Stimulated activated effector memory CD8-positive, alpha-beta T cell treated with anti-CD3 and anti-CD28 coated beads, Interleukin-12 subunit alpha, Interleukin-12 subunit beta, amount 100 ng/mL, for 72 hours (primary cell): Measurements from ENCODE around the gene GRIK3.
"Not testable (repeated sequence)": the region's sequence is repeated elsewhere in the genome, so short reads cannot be mapped to it uniquely, and the experiment has no call there.

Source experiments
- ATAC-seq: fragments of 150-1000 bp; cut with Tn5 transposase; 2 replicates; pipeline ENCODE4 v1.10.0; 2021
- DNase-seq, 2 donors: peaks; one replicate each; pipeline ENCODE4 v3.0.0; 2021 to 2022; ENCODE audit warnings: low spot score in 2 of 2
- H3K27ac Mint-ChIP-seq: one replicate; pipeline ENCODE4 v1.8.0; 2022; ENCODE audit warnings: mild to moderate bottlenecking, mixed read lengths
- H3K36me3 Mint-ChIP-seq: one replicate; pipeline ENCODE4 v1.8.0; 2022; ENCODE audit warnings: mild to moderate bottlenecking, mixed read lengths
- H3K4me1 Mint-ChIP-seq: one replicate; pipeline ENCODE4 v1.8.0; 2022; ENCODE audit warnings: mixed read lengths
- H3K4me3 Mint-ChIP-seq: one replicate; pipeline ENCODE4 v1.8.0; 2022; ENCODE audit warnings: mild to moderate bottlenecking, mixed read lengths
- H3K9me3 Mint-ChIP-seq: one replicate; pipeline ENCODE4 v1.8.0; 2022; ENCODE audit warnings: mixed read lengths

Gene GRIK3

DNA sequence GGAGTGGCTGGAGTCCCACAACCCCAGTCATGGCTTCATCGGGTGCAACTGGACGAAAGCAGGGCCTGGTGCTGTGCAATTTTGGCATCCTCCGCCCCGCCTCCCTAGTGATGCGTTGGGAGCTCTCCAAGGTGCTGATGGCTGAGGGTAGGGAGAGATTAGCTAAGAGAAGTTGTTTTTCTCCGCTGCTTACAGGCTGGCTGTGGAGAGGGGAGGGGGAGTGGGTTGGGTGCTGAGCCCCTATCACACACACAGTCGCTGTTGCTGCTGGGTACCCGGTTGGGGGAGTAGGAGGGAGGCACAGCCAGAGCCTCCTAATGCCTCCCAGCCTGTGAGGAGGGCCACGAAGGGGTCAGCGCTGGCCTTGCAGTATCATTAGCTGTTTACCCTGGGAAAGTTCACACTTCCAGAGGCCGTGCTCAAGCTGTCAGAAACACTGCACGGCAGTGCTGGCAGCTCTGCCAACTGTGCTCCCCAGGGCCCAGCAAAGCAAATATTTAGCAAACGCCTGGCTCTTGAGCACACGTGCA lies 110.0 kb downstream of the GRIK3 start:
- H3K4me1 Mint-ChIP-seq: no peaks in the 10 kb centered on the region
- no peak overlapping the region for H3K27ac Mint-ChIP-seq
- ATAC-seq: no peak

DNA sequence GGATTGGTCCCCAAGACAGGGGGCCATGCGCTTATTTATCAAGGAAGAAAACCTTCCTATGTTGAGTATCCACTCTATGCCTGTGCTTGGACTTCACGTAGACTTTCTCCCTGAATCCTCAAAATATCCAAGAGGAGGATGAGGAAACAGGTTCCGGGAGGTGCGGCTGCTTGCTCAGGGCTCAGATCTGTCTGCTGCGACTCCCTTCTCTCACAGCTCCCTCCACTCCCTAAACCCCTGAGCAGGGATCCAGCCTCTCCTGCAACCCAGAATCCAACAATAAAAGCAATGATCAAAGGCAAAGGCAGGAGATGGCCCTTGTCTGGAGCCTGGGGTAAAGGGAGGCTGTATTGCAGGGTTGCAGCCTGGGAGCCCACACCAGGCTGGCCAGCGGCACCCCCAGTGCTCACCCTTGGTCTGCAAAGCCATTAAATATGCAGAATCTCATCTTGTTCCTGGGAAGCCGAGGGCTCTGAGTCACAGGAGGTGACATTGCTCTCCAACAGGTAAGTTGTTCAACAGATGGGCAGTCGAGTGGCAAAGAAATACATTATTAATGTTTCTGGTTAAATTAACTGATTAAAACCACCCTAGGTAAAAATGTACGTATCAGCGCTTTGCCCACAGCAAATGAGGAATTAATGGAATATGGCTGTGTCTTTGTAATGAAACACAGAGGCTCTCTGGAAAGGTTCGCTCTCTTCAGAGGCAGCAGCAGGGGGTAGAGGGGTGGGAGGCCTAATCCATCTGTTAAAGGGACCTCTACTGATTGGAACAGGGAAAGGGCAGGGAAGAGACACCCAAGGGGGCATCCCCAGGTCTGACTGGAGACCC lies 111.5 kb downstream of the GRIK3 start:
- H3K4me3 Mint-ChIP-seq: no peak overlapping the region
- no peaks in the 10 kb centered on the region for H3K9me3 Mint-ChIP-seq
- DNase-seq (no peak), ATAC-seq (no peak)
- no peaks in the 10 kb centered on the region for H3K4me1 Mint-ChIP-seq
- H3K36me3 Mint-ChIP-seq: no peaks in the 10 kb centered on the region
- H3K27ac Mint-ChIP-seq: no peak overlapping the region

More for the DNA sequence above, 110.0 kb downstream of the GRIK3 start:
- Mint-ChIP-seq H3K9me3 (no peaks in the 10 kb centered on the region), H3K4me3 (no peak overlapping the region), H3K36me3 (no peaks in the 10 kb centered on the region)
- peak in 1 of 2 donors; percentile 57 for DNase-seq

DNA sequence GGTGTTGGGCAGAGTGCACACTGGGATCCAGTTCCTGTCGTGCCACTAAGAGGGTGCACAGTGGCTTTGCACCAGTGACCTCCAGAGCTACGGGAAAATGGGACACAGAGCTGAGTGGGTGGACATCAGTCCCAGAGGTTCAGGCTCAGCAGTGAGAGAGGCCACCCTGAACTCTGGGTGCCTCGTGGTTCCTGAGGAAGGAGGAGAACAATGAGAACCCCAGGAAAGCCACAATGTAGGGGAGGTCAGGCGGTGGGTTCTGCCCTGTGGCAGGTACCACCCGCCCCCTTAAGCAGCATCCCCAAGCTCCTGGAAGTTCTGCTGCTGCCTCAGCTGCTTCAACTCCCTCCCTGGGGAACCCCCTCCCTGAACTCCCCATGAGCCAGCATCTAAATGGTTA lies 112.2 kb downstream of the GRIK3 start:
- Mint-ChIP-seq H3K27ac (no peak overlapping the region), H3K36me3 (no peaks in the 10 kb centered on the region), H3K4me3 (no peak overlapping the region), H3K9me3 (no peaks in the 10 kb centered on the region), H3K4me1 (no peaks in the 10 kb centered on the region)
- DNase-seq (no peak), ATAC-seq (no peak)

- Mint-ChIP-seq H3K36me3 (no peaks in the 10 kb centered on the region), H3K27ac (no peak overlapping the region), H3K4me3 (no peak overlapping the region), H3K4me1 (no peaks in the 10 kb centered on the region), H3K9me3 (no peaks in the 10 kb centered on the region)
- ATAC-seq: no peak
- DNase-seq: no peak
Observed at GRCh38 chr1:36920801-36921405, 113.4 kb downstream of the GRIK3 start.

DNA sequence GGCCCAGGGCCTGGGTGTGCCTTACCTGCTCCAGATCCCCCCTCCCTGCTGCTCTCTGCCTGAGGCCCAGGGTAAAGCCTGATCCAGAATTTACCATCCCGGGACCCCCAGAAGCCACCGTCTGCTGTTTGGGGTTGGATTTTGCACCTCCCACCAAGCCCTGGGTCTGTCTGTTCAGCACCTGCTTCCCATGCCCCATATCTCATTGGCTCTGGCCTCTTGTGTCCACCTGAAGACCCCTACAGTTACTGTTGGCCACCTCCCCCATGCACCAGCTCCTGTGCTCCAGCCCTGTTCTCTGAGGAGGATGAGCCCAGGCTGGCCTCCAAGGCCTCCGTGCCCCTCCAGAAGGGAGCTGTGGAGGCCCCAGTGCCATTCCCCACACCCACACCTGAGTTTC lies 113.9 kb downstream of the GRIK3 start:
- no peak overlapping the region for H3K27ac Mint-ChIP-seq
- H3K36me3 Mint-ChIP-seq: no peaks in the 10 kb centered on the region
- no peak for DNase-seq
- no peaks in the 10 kb centered on the region for H3K9me3 Mint-ChIP-seq
- ATAC-seq: no peak
- H3K4me1 Mint-ChIP-seq: no peaks in the 10 kb centered on the region
- H3K4me3 Mint-ChIP-seq: no peak overlapping the region

DNA sequence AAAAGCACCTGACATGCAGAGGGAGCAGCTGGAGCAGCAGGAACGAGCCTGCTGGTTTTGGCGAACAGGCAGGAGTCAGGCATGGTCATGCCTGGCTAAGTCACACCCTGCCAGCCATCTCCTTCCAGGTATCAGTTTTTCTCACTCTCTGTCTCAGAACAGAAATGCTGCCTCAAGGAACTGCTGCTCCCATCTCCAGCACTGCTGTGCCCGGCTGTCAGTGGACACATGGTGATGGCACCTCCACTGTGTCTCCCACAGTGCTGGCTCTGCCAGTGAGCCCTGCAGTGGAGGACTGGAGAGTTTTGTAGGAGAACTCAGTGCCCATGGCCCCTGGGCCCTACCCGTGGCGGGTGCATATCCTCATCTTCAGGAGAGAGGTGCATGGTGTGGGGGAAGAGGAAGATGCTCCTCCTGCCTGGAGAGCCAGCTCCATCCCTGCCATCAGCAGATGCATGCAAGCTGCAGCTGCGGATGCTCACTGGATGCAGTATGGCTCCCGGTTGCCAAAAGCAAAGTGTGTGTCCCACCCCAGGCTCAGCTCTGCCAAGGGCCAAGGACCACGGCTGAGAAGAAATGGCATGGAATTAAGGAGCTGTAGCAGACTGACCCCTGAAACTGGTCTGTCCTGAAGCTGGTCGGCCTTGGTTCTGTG lies 114.7 kb downstream of the GRIK3 start:
- Mint-ChIP-seq H3K4me1 (no peaks in the 10 kb centered on the region), H3K27ac (no peak overlapping the region), H3K4me3 (no peak overlapping the region), H3K36me3 (no peaks in the 10 kb centered on the region), H3K9me3 (no peaks in the 10 kb centered on the region)
- ATAC-seq: peak; percentile 27
- DNase-seq: peak in 1 of 2 donors; percentile 26

DNA sequence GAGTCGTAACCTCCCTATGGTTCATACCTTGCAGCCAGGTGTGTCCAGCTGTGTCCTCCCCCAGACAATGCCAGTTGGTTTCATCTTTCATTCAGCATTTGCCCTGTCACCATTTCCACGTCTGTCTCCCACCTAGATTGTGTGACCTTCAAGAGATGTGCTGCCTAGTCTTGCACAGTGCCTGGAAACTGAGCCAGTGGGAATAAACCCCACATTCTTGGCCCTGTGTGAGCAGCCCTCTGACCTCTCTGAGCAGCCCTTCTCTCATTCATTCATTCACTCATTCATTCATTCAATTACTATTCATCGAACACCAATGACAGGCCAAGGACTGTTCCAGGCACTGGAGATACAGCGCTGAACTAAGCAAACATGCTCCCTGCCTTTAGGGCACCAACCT lies 115.7 kb downstream of the GRIK3 start:
- H3K27ac Mint-ChIP-seq: no peak overlapping the region
- DNase-seq (no peak), ATAC-seq (no peak)
- H3K36me3 Mint-ChIP-seq: no peaks in the 10 kb centered on the region
- H3K4me3 Mint-ChIP-seq: no peak overlapping the region
- H3K9me3 Mint-ChIP-seq: no peaks in the 10 kb centered on the region
- H3K4me1 Mint-ChIP-seq: no peaks in the 10 kb centered on the region

DNA sequence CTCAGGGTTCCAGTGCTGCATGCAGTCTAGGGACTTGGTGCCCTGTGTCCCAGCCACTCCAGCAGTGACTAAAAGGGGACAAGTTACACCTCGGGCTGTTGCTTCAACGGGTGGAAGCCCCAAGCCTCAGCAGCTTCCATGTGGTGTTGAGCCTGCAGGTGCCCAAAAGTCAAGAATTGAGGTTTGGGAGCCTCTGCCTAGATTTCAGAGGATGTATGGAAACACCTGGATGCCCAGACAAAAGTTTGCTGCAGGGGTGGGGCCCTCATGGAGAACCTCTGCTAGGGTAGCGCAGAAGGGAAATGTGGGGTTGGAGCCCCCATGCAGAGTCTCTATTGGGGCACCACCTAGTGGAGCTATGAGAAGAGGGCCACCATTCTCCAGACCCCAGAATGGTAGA lies 117.8 kb downstream of the GRIK3 start:
- H3K36me3 Mint-ChIP-seq, H3K27ac Mint-ChIP-seq: not testable (repeated sequence)

DNA sequence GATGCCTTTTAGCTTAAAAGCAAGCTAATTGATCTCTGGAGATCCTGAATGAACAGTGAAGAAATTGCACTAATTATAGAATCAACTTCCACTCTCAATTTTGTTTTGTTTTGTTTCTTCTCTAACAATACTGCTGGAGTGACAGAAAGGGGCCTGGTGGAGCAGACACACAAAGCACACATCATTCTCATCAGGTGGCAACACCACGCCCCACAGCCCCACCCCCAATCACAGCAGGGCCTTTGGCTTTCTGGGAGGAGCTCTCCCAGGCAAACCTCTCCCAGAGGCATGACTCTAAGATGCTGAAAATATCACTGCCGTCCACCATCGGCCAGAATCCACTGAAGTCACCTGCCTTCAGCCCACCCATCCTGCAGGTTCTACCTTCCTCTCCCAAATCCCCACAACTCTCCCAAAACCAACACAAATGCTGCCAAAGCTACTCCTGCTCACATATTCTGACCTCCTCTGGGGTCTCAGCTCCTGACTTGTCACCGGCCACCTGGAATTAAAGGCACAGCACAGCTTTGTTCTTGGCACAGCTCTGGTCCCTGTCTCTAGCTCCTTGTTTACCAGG lies 120.7 kb downstream of the GRIK3 start:
- Mint-ChIP-seq H3K27ac (no peak overlapping the region), H3K36me3 (no peaks in the 10 kb centered on the region), H3K4me3 (no peak overlapping the region), H3K4me1 (no peaks in the 10 kb centered on the region), H3K9me3 (no peaks in the 10 kb centered on the region)
- peak in 1 of 2 donors; percentile 18 for DNase-seq
- no peak for ATAC-seq

More for the DNA sequence above, 117.8 kb downstream of the GRIK3 start:
- H3K9me3 Mint-ChIP-seq, ATAC-seq, H3K4me3 Mint-ChIP-seq, H3K4me1 Mint-ChIP-seq: not testable (repeated sequence)
- DNase-seq: peak in 1 of 2 donors; percentile 3

DNA sequence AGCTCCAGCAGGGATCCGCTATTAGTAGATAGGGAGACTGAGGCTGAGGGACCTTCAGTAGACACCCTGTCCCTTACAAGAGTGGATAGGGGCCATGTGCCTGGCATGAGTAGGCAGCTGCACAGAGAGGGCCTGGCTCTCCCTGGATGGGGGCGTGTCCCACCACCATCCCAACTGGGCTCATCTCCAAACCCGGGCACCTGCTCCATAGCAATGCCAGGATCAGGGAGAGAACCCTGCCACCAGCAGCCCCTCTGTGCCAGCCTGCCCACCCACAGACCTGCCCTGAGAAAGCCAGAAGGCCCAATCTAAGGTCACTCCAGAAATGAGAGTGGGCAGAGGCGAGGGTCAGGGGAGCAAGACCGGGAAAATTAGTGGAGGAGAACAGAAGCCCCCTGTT lies 121.3 kb downstream of the GRIK3 start:
- ATAC-seq (no peak), DNase-seq (peak in 1 of 2 donors; percentile 17)
- Mint-ChIP-seq H3K4me3 (no peak overlapping the region), H3K36me3 (no peaks in the 10 kb centered on the region), H3K9me3 (no peaks in the 10 kb centered on the region), H3K27ac (no peak overlapping the region), H3K4me1 (no peaks in the 10 kb centered on the region)

- DNase-seq (peak in 1 of 2 donors; percentile 18), ATAC-seq (no peak)
- H3K4me1 Mint-ChIP-seq: no peaks in the 10 kb centered on the region
- H3K27ac Mint-ChIP-seq: no peak overlapping the region
- H3K36me3 Mint-ChIP-seq: no peaks in the 10 kb centered on the region
- no peaks in the 10 kb centered on the region for H3K9me3 Mint-ChIP-seq
- no peak overlapping the region for H3K4me3 Mint-ChIP-seq
Observed at GRCh38 chr1:36912365-36912865, 121.9 kb downstream of the GRIK3 start.

DNA sequence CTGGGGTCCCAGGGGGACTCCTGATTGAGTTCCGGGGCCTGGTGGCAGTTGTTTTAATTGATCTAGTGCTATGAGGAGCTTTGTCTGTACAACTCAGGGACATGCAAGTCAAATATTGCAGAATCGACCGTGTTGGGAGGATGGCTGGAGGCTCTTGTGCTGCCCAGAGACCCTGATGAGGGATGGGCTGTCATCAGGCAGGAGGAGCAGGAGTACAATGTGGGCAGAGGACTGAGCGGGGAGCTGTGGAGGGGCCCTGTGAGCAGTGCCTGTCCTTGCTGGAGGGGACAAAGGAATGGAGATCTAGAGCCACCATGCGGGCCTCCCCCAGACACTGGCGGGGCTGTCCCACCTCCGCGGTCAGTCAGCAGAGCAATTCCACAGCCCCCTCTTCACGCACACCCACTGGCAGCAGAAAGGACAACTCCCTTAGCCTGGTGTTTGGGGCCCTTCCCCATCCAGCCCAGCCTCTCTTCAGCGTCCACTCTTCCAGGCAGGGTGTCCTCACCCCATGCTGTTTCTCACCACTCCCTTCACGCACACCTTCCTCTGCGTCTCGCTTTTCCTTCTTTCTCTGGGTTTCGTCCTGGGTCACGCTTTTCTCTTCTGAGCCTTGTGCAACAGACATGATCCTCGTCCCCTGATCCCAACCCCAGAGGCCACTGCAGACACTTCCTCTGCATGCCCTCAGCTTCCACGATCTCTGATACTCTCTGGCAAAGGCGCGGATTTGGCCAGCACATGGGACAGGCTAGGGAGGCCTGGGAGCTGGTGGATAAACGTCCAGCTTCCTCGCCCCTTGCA lies 122.6 kb downstream of the GRIK3 start:
- H3K4me1 Mint-ChIP-seq: no peaks in the 10 kb centered on the region
- ATAC-seq (no peak), DNase-seq (peak in 1 of 2 donors; percentile 40)
- H3K4me3 Mint-ChIP-seq: no peak overlapping the region
- no peak overlapping the region for H3K27ac Mint-ChIP-seq
- no peaks in the 10 kb centered on the region for H3K9me3 Mint-ChIP-seq
- no peaks in the 10 kb centered on the region for H3K36me3 Mint-ChIP-seq

DNA sequence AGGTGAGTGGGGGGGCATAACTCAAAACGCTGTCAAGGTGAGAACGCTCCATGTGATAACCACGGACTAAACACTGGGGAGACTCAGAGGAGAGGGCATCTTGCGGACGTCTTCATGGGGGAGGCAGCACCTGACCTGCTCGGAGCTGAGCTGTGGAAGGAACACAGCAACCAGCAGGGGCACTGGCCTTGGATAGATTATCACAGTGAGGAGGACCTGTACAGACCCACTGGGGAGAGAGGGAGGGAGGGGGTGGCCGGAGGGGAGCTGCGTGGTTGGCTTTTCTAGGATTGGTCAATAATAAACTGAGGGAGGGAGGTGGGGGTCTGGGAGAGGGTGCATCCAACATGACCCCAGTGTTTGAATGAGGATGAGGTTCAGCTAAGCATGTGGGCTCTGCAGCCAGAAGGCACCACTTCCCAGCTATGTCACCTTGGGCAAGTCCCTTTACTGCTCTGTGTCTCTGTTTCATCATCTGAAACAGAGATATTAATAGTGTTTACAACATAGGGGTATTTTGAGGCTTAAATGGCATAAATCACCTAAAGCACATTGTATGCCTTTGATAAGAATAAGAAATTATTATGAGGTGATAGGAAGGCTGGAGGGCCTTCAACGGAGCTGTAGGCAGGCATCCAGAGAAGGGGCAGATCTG lies 123.3 kb downstream of the GRIK3 start:
- ATAC-seq (no peak), DNase-seq (peak in 1 of 2 donors; percentile 25)
- H3K36me3 Mint-ChIP-seq: no peaks in the 10 kb centered on the region
- no peaks in the 10 kb centered on the region for H3K9me3 Mint-ChIP-seq
- no peak overlapping the region for H3K4me3 Mint-ChIP-seq
- H3K27ac Mint-ChIP-seq: no peak overlapping the region
- no peaks in the 10 kb centered on the region for H3K4me1 Mint-ChIP-seq
